SKM-1 treated with dmso at 0.1 percent for 144 hours (cell line): ENCODE measurements around the gene SPRR2A.
"Not testable (repeated sequence)": the region's sequence is repeated elsewhere in the genome, so short reads cannot be mapped to it uniquely, and the experiment has no call there.

ENCODE experiments used
- DNase-seq: peaks from one replicate; lab custom pipeline; 2025; ENCODE audit not compliant: unreplicated experiment; lab: John Stamatoyannopoulos, UW

SPRR2A gene

DNA sequence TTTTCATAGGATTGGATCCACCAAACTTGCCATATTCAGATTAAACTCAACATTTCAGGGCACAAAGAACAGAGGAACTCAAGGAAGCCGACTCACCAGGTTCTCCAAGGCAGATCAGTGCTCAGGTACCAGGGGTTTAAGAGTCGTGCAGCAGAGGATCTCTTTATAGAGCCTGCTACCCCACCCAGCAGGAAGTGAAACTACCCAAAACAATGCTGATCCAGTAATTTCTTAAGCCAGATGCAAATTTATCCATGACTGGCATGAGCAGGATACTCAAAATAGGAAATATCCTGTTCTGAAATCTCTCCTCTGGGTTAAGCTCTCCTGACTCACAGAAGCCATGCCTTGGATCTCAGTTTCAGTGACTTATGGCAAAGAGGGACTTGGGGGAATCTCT lies at the start of gene SPRR2A:
SPRR2A (minus strand) TSS at position 138 of the 400 bp plus-strand sequence. CDS start 777 bp downstream, outside the sequence.
- no peak for DNase-seq

DNA sequence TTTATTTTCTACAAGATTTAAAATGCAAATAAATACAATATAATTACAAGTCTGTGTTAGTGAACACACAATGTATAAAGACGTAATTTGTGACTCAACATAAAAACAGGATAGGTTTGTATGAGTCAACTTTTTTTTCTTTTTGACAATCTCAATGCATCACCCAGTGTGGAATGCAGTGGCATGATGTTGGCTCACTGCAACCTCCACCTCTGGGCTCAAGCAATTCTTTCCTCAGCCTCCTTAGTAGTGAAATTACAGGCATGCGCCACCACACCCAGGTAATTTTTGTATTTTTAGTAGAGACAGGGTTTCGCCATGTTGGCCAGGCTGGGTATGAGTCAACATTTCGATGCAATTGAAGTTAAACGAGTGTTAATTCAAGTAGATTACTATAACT lies 42.9 kb upstream of the SPRR2A start:
- no peak for DNase-seq

DNA sequence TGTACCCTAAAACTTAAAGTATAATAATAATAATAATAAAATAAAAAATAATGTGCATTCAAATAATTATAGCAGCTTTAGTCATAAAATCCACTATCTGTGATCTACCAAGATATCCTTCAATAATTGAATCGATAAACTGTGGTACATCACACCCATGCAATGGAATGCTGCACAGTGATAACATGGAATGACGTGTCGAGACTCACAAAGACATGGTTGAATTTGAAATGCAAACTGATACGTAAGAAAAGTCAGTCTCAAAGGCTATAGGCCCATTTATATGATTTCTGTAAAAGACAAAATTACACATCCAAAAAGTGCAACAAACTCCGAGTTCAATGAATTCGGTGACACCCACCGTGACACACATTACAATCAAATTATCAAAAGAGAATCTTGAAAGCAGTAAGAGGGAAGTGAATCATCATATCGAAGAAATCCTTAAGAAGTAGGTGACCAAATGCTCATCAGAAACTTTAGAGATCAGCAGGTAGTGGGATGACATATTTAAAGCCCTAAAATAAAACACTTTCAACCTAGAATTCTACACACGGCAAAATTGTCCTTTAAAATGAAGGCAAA lies 42.2 kb upstream of the SPRR2A start:
- DNase-seq: no peak

DNA sequence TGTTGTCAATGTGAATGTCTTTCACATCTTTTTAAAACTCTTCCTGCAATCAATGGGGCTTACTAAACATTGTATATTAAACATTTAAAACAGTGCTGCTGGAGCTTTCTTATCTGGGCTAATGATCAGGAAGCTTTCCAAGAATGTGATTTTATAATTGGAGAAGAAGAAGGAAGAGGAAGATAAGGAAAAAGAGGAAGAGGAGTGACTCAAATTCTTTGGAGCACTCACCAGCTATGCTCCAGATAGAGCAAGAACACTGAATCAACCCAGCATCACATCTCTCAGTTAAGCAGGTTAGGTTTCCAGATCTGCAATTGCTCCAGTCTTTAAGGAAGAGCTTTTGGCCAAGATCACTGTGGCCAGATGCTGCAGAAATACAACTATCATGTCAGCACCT lies 38.5 kb upstream of the SPRR2A start:
- DNase-seq: no peak

DNA sequence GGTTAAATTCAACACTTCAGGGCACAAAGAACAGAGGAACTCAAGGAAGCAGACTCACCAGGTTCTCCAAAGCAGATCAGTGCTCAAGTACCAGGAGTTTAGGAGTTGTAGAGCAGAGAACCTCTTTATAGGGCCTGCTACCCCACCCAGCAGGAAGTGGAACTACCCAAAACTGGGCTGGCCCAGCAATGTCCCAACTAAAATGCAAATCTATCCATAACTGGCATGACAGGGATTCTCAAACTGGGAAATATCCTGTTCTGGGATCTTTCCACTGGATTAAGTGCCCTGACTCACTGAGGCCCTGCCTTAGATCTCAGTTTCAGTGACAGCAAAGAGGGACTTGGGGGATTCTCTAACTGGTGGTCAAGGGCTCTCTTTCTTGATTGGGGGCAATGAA lies 37.1 kb upstream of the SPRR2A start, which contains the start of gene SPRR2E:
SPRR2E (minus strand) TSS at position 101 of the 400 bp plus-strand sequence. CDS start 775 bp downstream, outside the sequence.
- DNase-seq: no peak

DNA sequence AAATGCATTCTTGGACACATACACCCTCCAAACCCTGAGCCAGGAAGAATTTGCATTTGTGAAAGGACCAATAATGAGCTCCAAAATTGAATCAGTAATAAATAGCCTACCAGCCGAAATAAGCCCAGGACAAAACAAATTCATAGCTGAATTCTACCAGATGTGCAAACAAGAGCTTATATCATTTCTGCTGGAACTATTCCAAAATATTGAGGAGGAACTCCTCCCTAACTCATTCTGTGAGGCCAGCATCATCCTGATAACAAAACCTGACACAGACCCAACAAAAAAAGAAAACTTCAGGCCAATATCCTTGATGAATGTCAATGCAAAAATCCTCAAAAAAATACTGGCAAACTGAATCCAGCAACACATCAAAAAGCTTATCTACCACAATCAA lies 30.3 kb upstream of the SPRR2A start:
- DNase-seq: no peak

DNA sequence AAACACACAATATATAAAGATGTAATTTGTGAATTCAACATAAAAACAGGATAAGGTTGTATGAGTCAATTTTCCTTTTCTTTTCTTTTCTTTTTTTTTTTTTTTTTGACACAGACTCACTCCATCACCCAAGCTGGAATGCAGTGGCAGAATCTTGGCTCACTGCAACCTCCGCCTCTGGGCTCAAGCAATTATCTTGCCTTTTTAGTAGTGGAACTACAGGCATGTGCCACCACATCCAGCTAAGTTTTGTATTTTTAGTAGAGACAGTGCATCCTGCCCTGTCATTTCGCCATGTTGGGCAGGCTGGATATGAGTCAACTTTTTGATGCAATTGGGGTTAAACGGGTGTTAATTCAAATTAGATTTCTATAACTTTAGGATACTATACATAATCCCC lies 24.4 kb upstream of the SPRR2A start:
- DNase-seq: no peak

DNA sequence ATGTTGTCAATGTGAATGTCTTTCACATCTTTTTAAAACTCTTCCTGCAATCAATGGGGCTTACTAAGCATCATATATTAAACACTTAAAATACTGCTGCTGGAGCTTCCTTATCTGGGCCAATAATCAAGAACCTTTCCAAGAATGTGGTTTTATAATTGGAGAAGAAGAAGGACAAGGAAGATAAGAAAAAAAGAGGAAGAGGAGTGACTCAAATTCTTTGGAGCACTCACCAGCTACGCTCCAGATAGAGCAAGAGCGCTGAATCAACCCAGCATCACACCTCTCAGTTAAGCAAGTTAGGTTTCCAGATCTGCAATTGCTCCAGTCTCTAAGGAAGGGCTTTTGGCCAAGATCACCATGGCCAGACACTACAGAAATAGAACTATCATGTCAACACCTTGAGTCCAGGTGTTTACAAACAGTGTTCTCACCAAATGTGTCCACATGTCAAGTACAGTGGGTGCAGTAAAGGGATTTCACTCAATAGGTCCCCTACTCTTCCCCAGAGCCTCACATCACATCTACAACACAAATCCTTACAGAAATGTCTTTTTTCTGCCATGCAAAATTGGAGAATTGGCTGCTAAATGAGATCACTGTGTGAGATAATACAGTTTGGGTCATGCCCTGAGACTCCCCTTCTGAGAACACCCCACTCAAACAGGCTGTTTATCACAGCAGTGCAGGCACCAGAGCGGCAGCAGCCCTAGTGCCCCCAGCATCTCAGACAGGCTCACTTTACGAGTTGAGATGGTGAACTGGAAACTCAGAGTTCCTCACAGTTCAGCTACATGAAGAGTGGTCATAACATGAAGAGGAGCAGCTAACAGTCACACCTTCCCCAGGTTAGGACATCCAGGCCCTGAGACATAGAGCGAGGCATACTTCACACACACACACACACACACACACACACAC lies 15.8 kb upstream of the SPRR2A start:
- DNase-seq: no peak

DNA sequence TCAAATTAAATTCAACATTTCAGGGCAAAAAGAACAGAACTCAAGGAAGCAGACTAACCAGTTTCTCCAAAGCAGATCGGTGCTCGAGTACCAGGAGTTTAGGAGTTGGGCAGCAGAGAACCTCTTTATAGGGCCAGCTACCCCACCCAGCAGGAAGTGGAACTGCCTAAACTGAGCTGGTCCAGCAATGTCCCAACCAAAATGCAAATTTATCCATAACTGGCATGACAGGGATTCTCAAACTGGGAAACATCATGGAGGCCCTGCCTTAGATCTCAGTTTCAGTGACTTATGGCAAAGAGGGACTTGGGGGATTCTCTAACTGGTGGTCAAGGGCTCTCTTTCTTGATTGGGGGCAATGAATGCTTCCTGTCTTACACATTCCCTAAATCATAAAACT lies 14.2 kb upstream of the SPRR2A start, which contains the start of gene SPRR2B:
SPRR2B (minus strand) TSS at position 101 of the 400 bp plus-strand sequence. CDS start 772 bp downstream, outside the sequence.
- DNase-seq: no peak

DNA sequence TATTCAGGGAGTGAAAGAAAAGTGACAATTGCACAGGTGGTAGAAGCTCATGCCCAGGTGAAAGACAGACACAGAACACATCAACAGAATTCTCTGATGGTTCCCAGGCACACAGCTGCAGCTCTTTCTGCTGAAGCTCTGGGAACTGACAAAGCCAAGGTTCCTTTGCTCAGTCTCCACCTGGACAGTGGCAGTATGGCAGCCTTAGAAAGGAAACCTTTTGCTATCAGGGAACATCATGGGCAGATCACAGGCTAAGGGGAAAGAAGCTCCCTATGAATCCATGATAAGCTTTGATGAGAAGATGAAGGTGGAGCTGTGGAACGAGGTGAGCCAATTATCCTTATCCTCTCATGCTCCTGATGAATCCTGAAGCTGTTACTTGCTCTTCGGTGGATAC lies 12.9 kb upstream of the SPRR2A start:
- no peak for DNase-seq

DNA sequence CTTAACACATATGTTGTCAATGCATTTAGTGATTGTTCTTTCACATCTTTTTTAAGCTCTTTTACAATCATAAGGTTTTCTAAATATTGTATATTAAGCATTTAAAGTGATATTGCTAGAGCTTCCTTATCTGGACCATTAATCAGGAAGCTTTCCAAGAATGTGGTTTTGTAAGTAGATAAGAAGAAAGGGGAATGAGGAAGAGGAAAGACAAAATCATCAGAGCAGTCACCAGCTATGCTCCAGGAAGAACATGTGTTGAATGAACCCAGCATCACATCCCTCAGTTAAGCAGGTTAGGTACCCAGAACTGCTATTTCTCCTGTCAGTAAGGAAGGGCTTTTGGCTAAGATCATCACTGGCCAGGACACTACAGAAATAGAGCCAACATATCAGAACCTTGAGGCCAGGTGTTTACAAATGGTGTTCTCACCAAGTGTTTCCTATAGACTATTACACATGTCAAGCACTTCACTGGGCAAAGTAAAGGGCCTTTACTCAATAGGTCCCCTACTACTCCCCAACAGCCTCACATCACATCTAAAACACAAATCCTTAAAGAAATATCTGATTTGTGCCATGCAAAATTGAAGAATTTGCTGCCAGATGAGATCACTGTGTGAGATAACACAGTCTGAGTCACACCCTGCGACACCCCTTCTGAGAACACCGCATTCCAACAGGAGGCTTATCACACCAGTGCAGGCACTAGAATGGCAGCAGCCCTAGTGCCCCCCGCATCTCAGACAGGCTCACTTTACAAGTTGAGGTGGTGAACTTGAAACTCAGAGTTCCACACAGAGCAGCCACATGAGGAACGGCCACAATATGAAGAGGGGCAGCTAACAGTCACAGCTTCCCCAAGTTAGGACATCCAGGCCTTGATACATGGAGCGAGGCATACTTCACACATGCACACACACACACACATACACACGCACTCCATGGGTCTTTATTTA lies 1.8 kb upstream of the SPRR2A start:
- DNase-seq: no peak

DNA sequence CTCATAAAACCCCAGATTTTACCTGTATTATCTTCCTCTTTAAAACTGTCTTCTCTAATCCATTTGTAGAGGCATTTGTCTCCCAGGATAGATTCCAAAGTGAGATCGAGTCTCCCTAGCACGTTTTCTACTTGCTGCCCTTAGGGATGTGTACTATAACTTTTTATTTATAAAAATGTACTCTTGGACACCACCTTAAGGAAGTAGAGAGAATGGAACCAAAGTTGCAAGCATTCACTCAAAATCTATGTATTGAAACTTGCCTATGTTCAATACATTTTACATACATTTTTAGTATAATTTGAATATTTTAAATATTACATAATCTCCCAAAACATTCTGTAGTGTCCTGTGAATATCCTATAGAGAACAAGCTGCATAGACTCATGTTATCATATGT lies 842 bp upstream of the SPRR2A start:
- DNase-seq: no peak

DNA sequence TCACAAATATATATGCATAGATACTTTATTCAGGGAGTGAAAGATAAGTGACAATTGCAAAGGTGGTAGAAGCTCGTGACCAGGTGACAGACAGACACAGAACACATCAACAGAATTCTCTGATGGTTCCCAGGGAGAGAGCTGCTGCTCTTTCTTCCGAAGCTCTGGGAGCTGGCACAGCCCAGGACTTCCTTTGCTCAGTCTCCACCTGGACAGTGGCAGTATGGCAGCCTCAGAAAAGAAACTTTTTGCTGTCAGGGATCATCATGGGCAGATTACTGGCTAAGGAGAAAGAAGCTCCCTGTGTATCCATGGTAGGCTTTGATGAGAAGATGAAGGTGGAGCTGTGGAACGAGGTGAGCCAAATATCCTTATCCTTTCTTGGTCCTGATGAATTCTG lies 1.2 kb downstream of the SPRR2A start:
- DNase-seq: not testable (repeated sequence)

DNA sequence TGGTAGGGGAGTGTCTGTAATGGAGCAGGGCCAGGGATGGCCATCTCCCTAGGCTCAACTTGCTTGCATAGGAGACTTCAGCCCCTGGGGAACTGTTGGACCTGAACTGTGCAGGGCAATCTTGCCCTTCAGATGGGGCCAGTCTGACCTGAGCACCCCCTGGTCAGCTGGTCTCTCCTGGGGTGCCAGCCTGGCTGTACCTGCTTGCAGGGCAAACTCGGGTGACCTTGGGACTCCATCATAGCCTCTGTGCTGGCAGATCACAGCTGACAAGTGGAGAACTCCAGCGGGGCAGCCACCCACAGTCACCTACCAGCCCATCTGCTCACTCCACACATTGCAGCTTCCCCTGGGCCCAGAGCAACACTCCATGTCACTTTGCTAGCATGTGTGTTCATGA lies 8.1 kb downstream of the SPRR2A start:
- DNase-seq: no peak

DNA sequence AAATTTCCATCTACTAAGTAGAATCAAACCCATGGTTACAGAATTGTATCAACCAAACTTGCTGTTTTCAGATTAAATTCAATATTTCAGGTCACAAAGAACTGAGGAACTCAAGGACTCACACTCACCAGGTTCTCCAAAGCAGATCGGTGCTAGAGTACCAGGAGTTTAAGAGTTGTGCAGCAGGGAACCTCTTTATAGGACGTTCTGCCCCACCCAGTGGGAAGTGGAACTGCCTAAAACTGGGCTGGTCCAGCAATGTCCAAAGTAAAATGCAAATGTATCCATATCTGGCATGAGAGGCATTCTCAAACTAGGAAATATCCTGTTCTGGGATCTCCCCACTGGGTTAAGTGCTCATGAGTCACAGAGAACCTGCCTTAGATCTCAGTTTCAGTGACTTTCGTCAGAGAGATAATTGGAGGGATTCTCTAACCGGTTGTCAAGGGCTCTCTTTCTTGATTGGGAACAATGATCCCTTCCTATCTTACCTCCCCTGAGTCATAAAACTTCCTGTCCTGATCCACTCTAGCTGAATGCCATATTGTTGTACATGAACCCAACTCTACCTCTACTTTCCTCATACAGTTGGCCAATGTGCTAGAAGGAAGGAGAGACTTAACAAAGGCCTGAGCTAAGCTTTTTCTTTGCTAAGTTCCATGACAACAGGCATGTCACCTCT lies 16.2 kb downstream of the SPRR2A start, which contains the start of gene SPRR2D:
SPRR2D (minus strand) TSS at position 171 of the 682 bp plus-strand sequence. CDS start 774 bp downstream, outside the sequence.
- no peak for DNase-seq

DNA sequence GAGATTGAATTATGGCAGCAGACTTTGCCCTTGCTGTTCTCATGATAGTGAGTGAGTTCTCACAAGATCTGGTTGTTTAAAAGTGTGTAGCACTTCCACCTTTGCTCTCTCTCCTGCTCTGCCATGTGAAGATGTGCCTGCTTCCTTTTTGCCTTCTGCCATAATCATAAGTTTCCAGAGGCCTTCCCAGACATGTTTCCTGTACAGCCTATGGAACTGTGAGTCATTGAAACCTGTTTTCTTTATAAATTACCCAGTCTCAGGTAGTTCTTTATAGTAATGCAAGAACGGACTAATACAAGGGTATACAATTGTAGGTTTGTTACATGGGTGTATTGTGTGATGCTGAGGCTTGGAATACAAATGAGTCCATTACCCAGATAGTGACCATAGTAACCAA lies 22.1 kb downstream of the SPRR2A start:
- no peak for DNase-seq

DNA sequence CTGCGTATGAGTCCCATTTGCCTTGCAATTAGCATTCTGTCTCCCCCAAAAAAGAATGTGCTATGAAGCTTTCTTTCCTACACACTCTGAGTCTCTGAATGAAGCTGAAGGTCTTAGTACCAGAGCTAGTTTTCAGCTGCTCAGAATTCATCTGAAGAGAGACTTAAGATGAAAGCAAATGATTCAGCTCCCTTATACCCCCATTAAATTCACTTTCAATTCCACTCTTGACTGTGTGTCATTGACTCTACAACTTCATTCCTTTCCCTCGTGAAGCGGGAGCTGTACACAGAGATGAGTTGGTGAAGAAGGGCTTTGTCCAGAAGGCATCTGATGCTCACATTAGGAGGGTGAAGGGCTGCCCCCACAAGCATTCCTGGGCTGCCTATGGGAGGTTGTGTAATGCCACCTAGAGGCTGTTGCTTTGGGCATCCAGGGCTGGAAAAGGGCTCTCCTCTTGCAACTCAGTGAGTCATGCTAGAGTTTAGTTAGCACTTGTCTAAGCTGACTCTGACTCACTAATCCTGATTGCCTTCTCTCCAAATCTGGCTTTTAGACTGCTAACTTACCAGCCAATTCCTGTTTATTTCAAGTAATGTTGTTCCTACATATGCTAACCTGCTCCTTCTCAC lies 24.5 kb downstream of the SPRR2A start:
- DNase-seq: no peak

DNA sequence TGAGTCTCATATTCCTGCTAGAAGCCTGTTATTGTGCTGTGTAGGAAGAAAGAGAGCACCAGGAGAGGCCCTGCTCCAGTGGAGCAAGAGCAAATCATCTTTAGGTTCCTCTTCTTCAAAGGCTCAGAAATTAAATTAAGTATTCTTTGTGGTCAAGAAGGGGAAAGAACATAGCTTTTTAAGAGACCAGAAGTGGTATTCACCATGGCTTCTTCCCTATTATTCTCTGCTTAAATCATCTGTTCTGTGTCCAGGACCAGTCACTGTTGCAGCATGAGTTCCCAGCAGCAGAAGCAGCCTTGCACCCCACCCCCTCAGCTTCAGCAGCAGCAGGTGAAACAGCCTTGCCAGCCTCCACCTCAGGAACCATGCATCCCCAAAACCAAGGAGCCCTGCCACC lies 25.2 kb downstream of the SPRR2A start:
- no peak for DNase-seq

DNA sequence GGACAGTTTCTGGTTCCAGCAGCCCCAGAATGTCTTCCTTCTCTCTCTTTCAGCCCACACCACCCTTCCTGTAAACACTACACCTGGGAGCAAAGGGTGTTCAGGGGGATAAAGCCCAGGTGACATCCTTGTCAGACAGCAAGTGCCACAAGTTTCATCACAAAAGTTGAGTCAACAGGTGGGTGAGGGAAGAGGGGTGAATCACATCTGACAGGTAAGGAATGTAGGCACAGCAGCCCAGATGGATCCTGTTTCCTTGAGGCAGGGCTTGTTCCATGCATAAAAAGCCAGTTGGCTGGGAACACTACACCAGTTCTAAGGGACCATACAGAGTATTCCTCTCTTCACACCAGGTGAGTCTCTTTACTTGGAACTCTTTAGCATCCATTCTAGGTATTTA lies 26.4 kb downstream of the SPRR2A start, which contains the start of gene SPRR1B:
SPRR1B (plus strand) TSS at position 309 of the 400 bp plus-strand sequence. CDS start 1,143 bp downstream, outside the sequence.
- DNase-seq: no peak

DNA sequence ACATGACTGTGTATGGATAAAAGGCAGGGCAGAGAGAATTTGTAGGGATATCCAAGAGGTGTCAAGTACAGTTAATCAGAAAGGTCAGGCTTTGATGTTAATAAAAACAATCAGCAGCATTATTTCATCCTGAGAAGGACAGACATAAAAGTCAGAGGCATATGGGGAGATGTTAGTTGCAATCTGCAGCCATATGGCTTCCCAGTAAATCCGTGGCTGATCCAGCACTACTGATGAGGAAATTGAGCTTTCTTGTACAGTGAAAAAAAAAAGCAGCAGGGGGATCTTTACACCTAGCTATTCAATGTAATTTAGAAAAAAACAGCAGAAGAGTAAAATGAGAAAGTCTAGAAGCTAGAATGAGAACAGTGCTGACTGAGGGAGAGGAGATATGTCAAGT lies 28.5 kb downstream of the SPRR2A start:
- DNase-seq: no peak
